ENCODE results near the gene KLHL11.

Gene KLHL11

GRCh38 chr17:41806685-41807445 lies 58.4 kb downstream of the KLHL11 start:
- no peak for DNase-seq (ENCODE audit: extremely low spot score)
- CTCF ChIA-PET, result interaction anchor here (1.3 kb wide), 1 partner anchor 69 kb away, joined by 4 read pairs; no protein-coding TSS in a partner anchor
- TF ChIP-seq CTCF (IDR thresholded peaks at IDR 0.05; ENCODE audit: control extremely low read depth, extremely low read depth, low read depth, missing control alignments), result no peak
- POLR2A ChIA-PET, result no interaction called here

All from GM10248 (cell line).